CD8-positive, alpha-beta memory T cell (primary cell): ENCODE measurements around the gene DOC2A. TPM values are rescaled to one million over a fixed set of nuclear protein-coding genes. Genes with fewer than 3 reads are reported as not detected.

Source experiments
- CTCF ChIA-PET: fragments of 350-600 bp; sonication (Branson Sonifier 250); formaldehyde crosslinking; loops from one replicate; lab custom pipeline; 2021; ENCODE audit warnings: antibody characterized with exemption; lab: Charles Lee
- POLR2A ChIA-PET: fragments of 350-600 bp; sonication (Branson Sonifier 250); formaldehyde crosslinking; loops from one replicate; lab custom pipeline; 2021; ENCODE audit warnings: antibody characterized with exemption; lab: Charles Lee
- DNase-seq, 5 donors: peaks; one replicate each; pipeline versions ENCODE4 v3.0.0 to v3.0.0-alpha.2; 2020 to 2022; ENCODE audit warnings: mixed read lengths in 1 of 5
- H3K27ac ChIP-seq: one replicate; pipeline ENCODE4 v1.7.0; 2013; ENCODE audit warnings: low read depth, mild to moderate bottlenecking, low read length, moderate library complexity
- H3K27me3 ChIP-seq: 2 replicates; pipeline ENCODE4 v1.7.0; 2013; ENCODE audit warnings: low read length, mild to moderate bottlenecking; ENCODE audit not compliant: insufficient read depth, poor library complexity, severe bottlenecking
- H3K36me3 ChIP-seq: 2 replicates; pipeline ENCODE4 v1.7.0; 2013; ENCODE audit warnings: mild to moderate bottlenecking, low read length, moderate library complexity; ENCODE audit not compliant: insufficient read depth
- H3K4me1 ChIP-seq: 2 replicates; pipeline ENCODE4 v1.7.0; 2013; ENCODE audit warnings: mild to moderate bottlenecking, low read length, moderate library complexity; ENCODE audit not compliant: insufficient read depth
- H3K4me3 ChIP-seq: 2 replicates; pipeline ENCODE4 v1.7.0; 2013; ENCODE audit warnings: mild to moderate bottlenecking, low read length
- H3K9me3 ChIP-seq: 2 replicates; pipeline ENCODE4 v1.7.0; 2013; ENCODE audit warnings: mild to moderate bottlenecking, low read length
- H3K27ac Mint-ChIP-seq, 8 donors: one replicate each; pipeline ENCODE4 v1.8.0; 2020 to 2021; ENCODE audit warnings: mixed read lengths in 8 of 8, mild to moderate bottlenecking in 6 of 8, inconsistent platforms in 3 of 8, moderate library complexity in 3 of 8
- H3K27me3 Mint-ChIP-seq, 2 donors: one replicate each; pipeline ENCODE4 v1.8.0; 2020 to 2021; ENCODE audit warnings: mixed read lengths in 2 of 2, mild to moderate bottlenecking in 1 of 2, moderate library complexity in 1 of 2
- H3K36me3 Mint-ChIP-seq, 3 donors: one replicate each; pipeline ENCODE4 v1.8.0; 2020 to 2021; ENCODE audit warnings: mixed read lengths in 3 of 3, inconsistent platforms in 1 of 3, mild to moderate bottlenecking in 1 of 3
- H3K4me1 Mint-ChIP-seq, 3 donors: one replicate each; pipeline ENCODE4 v1.8.0; 2020 to 2021; ENCODE audit warnings: mixed read lengths in 3 of 3, inconsistent platforms in 1 of 3, mild to moderate bottlenecking in 1 of 3
- H3K4me3 Mint-ChIP-seq, 7 donors: one replicate each; pipeline ENCODE4 v1.8.0; 2020 to 2021; ENCODE audit warnings: mixed read lengths in 7 of 7, mild to moderate bottlenecking in 6 of 7, moderate library complexity in 4 of 7, inconsistent platforms in 2 of 7
- H3K9me3 Mint-ChIP-seq, 5 donors: one replicate each; pipeline ENCODE4 v1.8.0; 2020 to 2022; ENCODE audit warnings: mixed read lengths in 5 of 5, mild to moderate bottlenecking in 3 of 5, moderate library complexity in 2 of 5, inconsistent platforms in 1 of 5
- polyA plus RNA-seq: library from polyadenylated mRNA; unstranded; fragments of 300-500 nt; fragmentation: Illumina TruSeq; gene quantifications from one replicate; pipeline ENCODE4 v1.2.3, GENCODE V29; 2021
- total RNA-seq, 2 experiments: library from RNA; stranded (reverse); gene quantifications; one replicate each; pipeline ENCODE4 v1.2.3, GENCODE V29; 2021

Gene DOC2A
- total and polyA plus RNA-seq, 3 experiments from 2014 or later: 0.13 to 0.42 TPM; not detected in 1

GRCh38 chr16:29993903-29994599 is 16.8 kb downstream of the DOC2A start:
- Mint-ChIP-seq H3K4me1 (peaks cover 26 to 46% (median 37%) of the 10 kb centered on the region in 3 donors), H3K4me3 (peak overlapping the region; percentile 53 to 99 (median 70)), H3K27ac (peak overlapping the region; percentile 14 to 99 (median 88)), H3K36me3 (peaks cover 4 to 74% (median 9%) of the 10 kb centered on the region in 3 donors), H3K27me3 (no peaks in the 10 kb centered on the region), H3K9me3 (no peaks in the 10 kb centered on the region)
- H3K36me3 ChIP-seq: peaks cover 6% of the 10 kb centered on the region
- no peak overlapping the region for H3K4me3 ChIP-seq
- H3K27me3 ChIP-seq: no peaks in the 10 kb centered on the region
- CTCF ChIA-PET: interaction anchor here (0.8 kb wide), 1 partner anchor 38 kb away, joined by 3 read pairs; no protein-coding TSS in a partner anchor
- peaks cover 19% of the 10 kb centered on the region for H3K4me1 ChIP-seq
- POLR2A ChIA-PET: interaction anchor here (1.0 to 3.8 kb wide), 5 partner anchors 13 to 178 kb away, joined by 3 to 14 read pairs (median 4); partner anchors contain the start of genes PAGR1, TAOK2 and TMEM219
- H3K9me3 ChIP-seq: no peaks in the 10 kb centered on the region
- no peak overlapping the region for H3K27ac ChIP-seq
- DNase-seq: no peak

- Histone ChIP-seq H3K4me3 (no peak overlapping the region), H3K4me1 (peaks cover 19% of the 10 kb centered on the region), H3K27me3 (no peaks in the 10 kb centered on the region), H3K9me3 (no peaks in the 10 kb centered on the region), H3K36me3 (peaks cover 6% of the 10 kb centered on the region), H3K27ac (no peak overlapping the region)
- peak overlapping the region in 2 of 8 donors; percentile 90 to 99 for H3K27ac Mint-ChIP-seq
- H3K9me3 Mint-ChIP-seq: no peaks in the 10 kb centered on the region
- H3K4me1 Mint-ChIP-seq: peaks cover 25 to 42% (median 32%) of the 10 kb centered on the region in 3 donors
- peaks cover 6 to 76% (median 10%) of the 10 kb centered on the region in 3 donors for H3K36me3 Mint-ChIP-seq
- no peak for DNase-seq
- H3K27me3 Mint-ChIP-seq: no peaks in the 10 kb centered on the region
- POLR2A ChIA-PET: interaction anchor here (1.0 to 1.2 kb wide), 3 partner anchors 13 to 68 kb away, joined by 3 read pairs; partner anchors contain the start of gene TAOK2
- H3K4me3 Mint-ChIP-seq: peak overlapping the region in 4 of 7 donors; percentile 62 to 99 (median 96)
- CTCF ChIA-PET: interaction anchor here (0.8 to 0.9 kb wide), 2 partner anchors 20 to 39 kb away, joined by 3 read pairs; partner anchors contain the start of gene TAOK2
These were observed 17.5 kb downstream of the DOC2A start for GRCh38 chr16:29993191-29993902.

- peak overlapping the region in 2 of 8 donors; percentile 49 to 67 for H3K27ac Mint-ChIP-seq
- no peaks in the 10 kb centered on the region for H3K27me3 Mint-ChIP-seq
- ChIA-PET CTCF (interaction anchor here (0.9 kb wide), 1 partner anchor 19 kb away, joined by 3 read pairs; the partner anchor contains the start of gene TAOK2), POLR2A (interaction anchor here (1.1 kb wide), 1 partner anchor 19 kb away, joined by 3 read pairs; the partner anchor contains the start of gene TAOK2)
- H3K4me3 Mint-ChIP-seq: peak overlapping the region in 3 of 7 donors; percentile 41 to 67 (median 57)
- no peak for DNase-seq
- H3K27ac ChIP-seq: no peak overlapping the region
- H3K36me3 Mint-ChIP-seq: peaks cover 6 to 77% (median 10%) of the 10 kb centered on the region in 3 donors
- H3K4me1 ChIP-seq: peaks cover 19% of the 10 kb centered on the region
- H3K9me3 Mint-ChIP-seq: no peaks in the 10 kb centered on the region
- no peak overlapping the region for H3K4me3 ChIP-seq
- no peaks in the 10 kb centered on the region for H3K27me3 ChIP-seq
- H3K36me3 ChIP-seq: peaks cover 6% of the 10 kb centered on the region
- H3K9me3 ChIP-seq: no peaks in the 10 kb centered on the region
- peaks cover 23 to 34% (median 25%) of the 10 kb centered on the region in 3 donors for H3K4me1 Mint-ChIP-seq
These were observed 18.4 kb downstream of the DOC2A start for GRCh38 chr16:29992344-29992967.

- Mint-ChIP-seq H3K4me3 (no peak overlapping the region), H3K4me1 (peaks cover 17 to 27% (median 18%) of the 10 kb centered on the region in 3 donors), H3K27ac (no peak overlapping the region), H3K9me3 (no peaks in the 10 kb centered on the region), H3K27me3 (no peaks in the 10 kb centered on the region), H3K36me3 (peaks cover 6 to 74% (median 13%) of the 10 kb centered on the region in 3 donors)
- Histone ChIP-seq H3K9me3 (no peaks in the 10 kb centered on the region), H3K27me3 (no peaks in the 10 kb centered on the region), H3K27ac (no peak overlapping the region), H3K36me3 (peaks cover 6% of the 10 kb centered on the region), H3K4me1 (peaks cover 12% of the 10 kb centered on the region), H3K4me3 (no peak overlapping the region)
- ChIA-PET CTCF (no interaction called here), POLR2A (no interaction called here)
- DNase-seq: no peak
These were observed 19.3 kb downstream of the DOC2A start for GRCh38 chr16:29991571-29991904.

- Histone ChIP-seq H3K4me3 (no peak overlapping the region), H3K4me1 (peaks cover 11% of the 10 kb centered on the region), H3K27me3 (no peaks in the 10 kb centered on the region), H3K27ac (no peak overlapping the region), H3K36me3 (peaks cover 7% of the 10 kb centered on the region), H3K9me3 (no peaks in the 10 kb centered on the region)
- Mint-ChIP-seq H3K4me3 (no peak overlapping the region), H3K9me3 (no peaks in the 10 kb centered on the region), H3K36me3 (peaks cover 6 to 74% (median 14%) of the 10 kb centered on the region in 3 donors), H3K27me3 (no peaks in the 10 kb centered on the region), H3K4me1 (peaks cover 12 to 22% (median 13%) of the 10 kb centered on the region in 3 donors), H3K27ac (peak overlapping the region in 1 of 8 donors; percentile 33)
- DNase-seq: no peak
- ChIA-PET POLR2A (no interaction called here), CTCF (no interaction called here)
These were observed 19.8 kb downstream of the DOC2A start for GRCh38 chr16:29990883-29991570.

- Mint-ChIP-seq H3K9me3 (no peaks in the 10 kb centered on the region), H3K27me3 (no peaks in the 10 kb centered on the region), H3K4me1 (peaks cover 9 to 12% (median 11%) of the 10 kb centered on the region in 3 donors), H3K27ac (peak overlapping the region in 1 of 8 donors; percentile 33), H3K36me3 (peaks cover 6 to 74% (median 14%) of the 10 kb centered on the region in 3 donors), H3K4me3 (no peak overlapping the region)
- CTCF ChIA-PET: no interaction called here
- H3K27ac ChIP-seq: no peak overlapping the region
- no peak overlapping the region for H3K4me3 ChIP-seq
- peaks cover 10% of the 10 kb centered on the region for H3K4me1 ChIP-seq
- H3K27me3 ChIP-seq: no peaks in the 10 kb centered on the region
- H3K36me3 ChIP-seq: peaks cover 17% of the 10 kb centered on the region
- no peak for DNase-seq
- no peaks in the 10 kb centered on the region for H3K9me3 ChIP-seq
- POLR2A ChIA-PET: no interaction called here
These were observed 20.8 kb downstream of the DOC2A start for GRCh38 chr16:29990034-29990433.

GRCh38 chr16:29989111-29989858 is 21.5 kb downstream of the DOC2A start:
- H3K27ac ChIP-seq: no peak overlapping the region
- Mint-ChIP-seq H3K27ac (peak overlapping the region in 3 of 8 donors; percentile 24 to 94 (median 75)), H3K27me3 (no peaks in the 10 kb centered on the region), H3K36me3 (peaks cover 6 to 79% (median 15%) of the 10 kb centered on the region in 3 donors), H3K4me1 (peaks cover 2 to 5% (median 4%) of the 10 kb centered on the region in 3 donors), H3K9me3 (no peaks in the 10 kb centered on the region), H3K4me3 (no peak overlapping the region)
- no peaks in the 10 kb centered on the region for H3K27me3 ChIP-seq
- no peaks in the 10 kb centered on the region for H3K9me3 ChIP-seq
- peak in 1 of 5 donors; percentile 8 for DNase-seq
- ChIA-PET POLR2A (no interaction called here), CTCF (interaction anchor here (1.2 kb wide), 1 partner anchor 16 kb away, joined by 3 read pairs; no protein-coding TSS in a partner anchor)
- H3K4me3 ChIP-seq: no peak overlapping the region
- H3K4me1 ChIP-seq: peaks cover 2% of the 10 kb centered on the region
- peaks cover 23% of the 10 kb centered on the region for H3K36me3 ChIP-seq
